IPS DF 6.9 (cell line): ENCODE measurements around the gene DSCAM.

ENCODE experiments used
- DNase-seq: peaks from one replicate; pipeline ENCODE4 v3.0.0-alpha.2; 2013; ENCODE audit warnings: low read depth, low spot score
- H3K27ac ChIP-seq: one replicate; pipeline ENCODE4 v1.5.1; 2013; ENCODE audit warnings: low read length, control low read depth
- H3K27me3 ChIP-seq: 2 replicates; pipeline ENCODE4 v1.6.1; 2013; ENCODE audit warnings: mild to moderate bottlenecking, low read length; ENCODE audit not compliant: control insufficient read depth, insufficient read depth
- H3K36me3 ChIP-seq: 2 replicates; pipeline ENCODE4 v1.6.1; 2013; ENCODE audit warnings: low read length; ENCODE audit not compliant: control insufficient read depth, insufficient read depth
- H3K4me1 ChIP-seq: 2 replicates; pipeline ENCODE4 v1.6.1; 2013; ENCODE audit warnings: low read length; ENCODE audit not compliant: control insufficient read depth, insufficient read depth
- H3K4me3 ChIP-seq: 2 replicates; pipeline ENCODE4 v1.5.1; 2013; ENCODE audit warnings: mild to moderate bottlenecking, low read length
- H3K9me3 ChIP-seq: 2 replicates; pipeline ENCODE4 v1.6.1; 2013; ENCODE audit warnings: low read length, inconsistent platforms; ENCODE audit not compliant: control insufficient read depth, insufficient read depth
- WGBS: extraction: QIAGEN DNeasy Blood & Tissue Kit; methylation state at CpG from one replicate; pipeline ENCODE4 v1.1.7; 2013; ENCODE audit warnings: mixed read lengths, missing lambda C conversion rate; ENCODE audit not compliant: insufficient read length, insufficient coverage; 5-methylcytosine and 5-hydroxymethylcytosine counted together

Gene DSCAM

GRCh38 chr21:40563900-40564299 lies 283.1 kb downstream of the DSCAM start:
- no CpG with 5 or more reads among the region's 4 CpGs for whole genome bisulfite sequencing

DNA sequence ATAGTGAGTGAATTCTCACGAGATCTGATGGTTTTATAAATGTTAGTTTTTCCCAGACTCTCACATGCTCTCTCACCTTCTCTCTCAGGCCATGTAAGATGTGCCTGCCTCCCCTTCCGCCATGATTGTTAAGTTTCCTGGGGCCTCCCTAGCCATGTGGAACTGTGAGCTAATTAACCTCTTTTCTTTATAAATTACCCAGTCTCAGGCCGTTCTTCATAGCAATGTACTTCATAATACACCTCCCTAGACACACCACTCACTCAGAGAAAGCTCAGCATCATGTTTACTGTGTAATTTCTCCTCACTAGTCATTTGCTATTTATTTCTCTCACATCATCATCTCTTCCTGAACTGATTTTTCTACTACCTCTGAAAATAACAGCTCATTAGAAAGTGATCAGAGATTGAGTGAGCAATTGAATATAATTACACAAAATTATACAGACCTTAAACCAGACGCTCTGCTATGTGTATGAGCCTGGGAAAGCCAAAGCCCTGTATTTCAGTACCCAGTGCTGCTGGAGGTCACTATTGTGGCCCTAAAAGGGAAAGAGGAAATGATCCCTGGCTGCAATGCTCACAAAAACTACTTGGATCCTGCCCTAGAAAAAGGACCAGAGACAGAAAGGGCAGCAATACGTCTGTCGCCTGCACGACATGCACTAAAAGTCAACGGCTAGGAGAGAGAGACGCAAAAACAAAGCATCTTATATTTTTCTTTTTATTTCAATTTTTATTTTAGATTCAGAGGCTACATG lies 284.5 kb downstream of the DSCAM start:
- no peak overlapping the region for H3K4me3 ChIP-seq
- H3K9me3 ChIP-seq, result peaks cover 7% of the 10 kb centered on the region
- no peaks in the 10 kb centered on the region for H3K27me3 ChIP-seq
- WGBS, result no CpG with 5 or more reads among the region's 9 CpGs
- H3K36me3 ChIP-seq, result no peaks in the 10 kb centered on the region
- no peak overlapping the region for H3K27ac ChIP-seq
- no peak for DNase-seq
- no peaks in the 10 kb centered on the region for H3K4me1 ChIP-seq

More at GRCh38 chr21:40563900-40564299, 283.1 kb downstream of the DSCAM start:
- Histone ChIP-seq H3K27me3 (no peaks in the 10 kb centered on the region), H3K27ac (no peak overlapping the region), H3K36me3 (no peaks in the 10 kb centered on the region), H3K4me1 (no peaks in the 10 kb centered on the region), H3K4me3 (no peak overlapping the region), H3K9me3 (peaks cover 9% of the 10 kb centered on the region)
- no peak for DNase-seq

DNA sequence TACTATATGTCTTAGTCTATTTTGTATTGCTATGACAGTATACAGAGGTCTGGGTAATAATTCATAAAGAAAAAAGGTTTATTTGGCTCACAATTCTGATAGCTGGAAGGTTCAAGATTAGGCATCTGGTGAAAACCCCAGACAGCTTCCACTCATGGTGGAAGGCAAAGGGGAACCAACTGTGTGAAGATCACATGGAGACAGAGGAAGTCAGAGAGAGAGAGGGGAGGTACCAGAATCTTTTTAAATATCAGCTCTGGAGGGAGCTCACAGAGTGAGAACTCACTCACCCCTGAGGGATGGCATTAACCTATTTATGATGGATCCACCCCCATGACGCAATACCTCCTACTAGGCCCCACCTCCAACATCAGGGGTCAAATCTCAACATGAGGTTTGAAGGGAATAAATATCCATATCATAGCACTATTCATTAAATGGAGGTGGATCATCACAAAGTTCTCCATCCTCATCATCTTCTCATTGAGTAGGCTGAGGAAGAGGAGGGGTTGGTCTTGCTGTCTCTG lies 290.5 kb downstream of the DSCAM start:
- DNase-seq, result no peak
- Histone ChIP-seq H3K36me3 (no peaks in the 10 kb centered on the region), H3K4me3 (no peak overlapping the region), H3K9me3 (peaks cover 1% of the 10 kb centered on the region), H3K4me1 (no peaks in the 10 kb centered on the region), H3K27ac (no peak overlapping the region), H3K27me3 (no peaks in the 10 kb centered on the region)
- no CpG with 5 or more reads among the region's 1 CpG for WGBS

DNA sequence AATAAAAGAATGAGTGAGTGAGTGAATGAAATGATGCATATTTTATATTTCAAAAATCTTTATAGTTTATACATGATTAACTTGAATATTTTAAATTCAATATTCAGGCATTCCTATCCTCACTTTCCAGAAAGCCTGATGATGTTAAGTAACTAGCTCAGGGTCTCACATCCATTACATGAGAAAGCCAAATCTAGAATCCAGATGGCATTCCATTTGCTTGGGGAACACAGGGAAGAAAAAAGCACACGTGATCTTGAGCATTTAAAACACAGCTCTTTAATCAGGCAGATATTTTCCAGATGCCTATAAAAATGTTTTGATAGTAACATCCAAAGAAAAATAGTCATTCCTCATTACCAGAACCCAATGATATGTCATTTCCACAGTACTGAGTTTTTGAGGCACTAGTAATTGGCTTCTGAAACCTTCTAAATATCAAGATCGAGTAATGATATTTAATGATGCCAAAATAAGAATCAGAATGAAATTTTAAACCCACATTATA lies 291.9 kb downstream of the DSCAM start:
- Histone ChIP-seq H3K9me3 (peaks cover 1% of the 10 kb centered on the region), H3K27ac (no peak overlapping the region), H3K4me1 (no peaks in the 10 kb centered on the region), H3K36me3 (no peaks in the 10 kb centered on the region), H3K4me3 (no peak overlapping the region), H3K27me3 (no peaks in the 10 kb centered on the region)
- no CpG with 5 or more reads among the region's 2 CpGs for WGBS
- no peak for DNase-seq

GRCh38 chr21:40553781-40554180 lies 293.2 kb downstream of the DSCAM start:
- H3K4me3 ChIP-seq, result no peak overlapping the region
- no CpG with 5 or more reads among the region's 3 CpGs for WGBS
- no peaks in the 10 kb centered on the region for H3K36me3 ChIP-seq
- H3K4me1 ChIP-seq, result no peaks in the 10 kb centered on the region
- peaks cover 1% of the 10 kb centered on the region; the same call in 1 of the 2 replicates for H3K9me3 ChIP-seq
- no peak for DNase-seq
- no peaks in the 10 kb centered on the region for H3K27me3 ChIP-seq
- H3K27ac ChIP-seq, result no peak overlapping the region

GRCh38 chr21:40547906-40548513 lies 298.9 kb downstream of the DSCAM start:
- WGBS, result no CpG with 5 or more reads among the region's 18 CpGs
- Histone ChIP-seq H3K9me3 (peaks cover 11% of the 10 kb centered on the region), H3K4me1 (no peaks in the 10 kb centered on the region), H3K27me3 (no peaks in the 10 kb centered on the region), H3K27ac (no peak overlapping the region), H3K4me3 (no peak overlapping the region), H3K36me3 (no peaks in the 10 kb centered on the region)
- DNase-seq, result no peak

DNA sequence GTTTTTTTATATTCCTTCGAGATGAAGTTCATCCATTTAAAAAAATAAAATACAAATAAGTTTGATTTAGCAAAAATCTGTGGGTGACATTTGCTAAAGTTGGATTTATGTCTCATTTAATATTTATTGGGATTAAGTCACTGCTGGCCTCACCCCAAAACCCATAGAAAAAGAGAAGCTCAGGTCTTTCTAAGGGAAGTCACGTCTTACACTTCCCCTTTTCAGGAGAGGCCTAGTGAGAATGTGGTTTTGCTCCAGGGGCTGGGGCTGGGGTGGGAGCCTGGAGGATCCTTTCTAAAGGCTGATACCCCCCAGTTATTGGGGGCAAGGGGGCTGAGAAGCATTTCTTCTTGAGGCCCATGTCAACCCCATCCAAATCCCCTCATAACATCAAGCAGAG lies 300.3 kb downstream of the DSCAM start:
- no peaks in the 10 kb centered on the region for H3K4me1 ChIP-seq
- peaks cover 11% of the 10 kb centered on the region for H3K9me3 ChIP-seq
- DNase-seq, result no peak
- H3K4me3 ChIP-seq, result no peak overlapping the region
- no CpG with 5 or more reads among the region's 2 CpGs for WGBS
- H3K27me3 ChIP-seq, result no peaks in the 10 kb centered on the region
- H3K36me3 ChIP-seq, result no peaks in the 10 kb centered on the region
- no peak overlapping the region for H3K27ac ChIP-seq

DNA sequence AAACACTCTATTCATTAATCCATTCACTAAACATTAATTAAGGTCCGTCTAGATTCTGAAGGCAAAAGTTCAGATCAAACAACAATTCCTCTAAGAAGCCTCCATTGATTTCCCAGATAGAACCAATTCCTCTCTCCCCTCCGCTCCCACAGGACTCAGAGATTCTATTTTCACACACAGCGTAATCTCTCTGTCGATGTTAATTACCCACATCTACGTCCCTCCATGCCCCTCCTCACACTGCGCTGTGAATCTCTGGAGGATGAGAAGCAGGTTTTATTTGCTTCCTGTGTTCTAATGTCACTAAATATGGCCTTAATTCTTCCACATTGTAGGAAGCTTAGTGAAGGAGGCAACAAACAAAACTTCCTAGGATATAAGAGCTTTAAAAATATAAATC lies 306.7 kb downstream of the DSCAM start:
- Histone ChIP-seq H3K4me3 (no peak overlapping the region), H3K27me3 (no peaks in the 10 kb centered on the region), H3K36me3 (no peaks in the 10 kb centered on the region), H3K4me1 (no peaks in the 10 kb centered on the region), H3K9me3 (peaks cover 2% of the 10 kb centered on the region; the same call in 1 of the 2 replicates), H3K27ac (no peak overlapping the region)
- WGBS, result no CpG with 5 or more reads among the region's 6 CpGs
- DNase-seq, result no peak

GRCh38 chr21:40534886-40535285 lies 312.1 kb downstream of the DSCAM start:
- no peak for DNase-seq
- Histone ChIP-seq H3K36me3 (no peaks in the 10 kb centered on the region), H3K27ac (no peak overlapping the region), H3K4me3 (no peak overlapping the region), H3K27me3 (no peaks in the 10 kb centered on the region), H3K9me3 (peaks cover 11% of the 10 kb centered on the region), H3K4me1 (no peaks in the 10 kb centered on the region)
- no CpG with 5 or more reads among the region's 1 CpG for WGBS

DNA sequence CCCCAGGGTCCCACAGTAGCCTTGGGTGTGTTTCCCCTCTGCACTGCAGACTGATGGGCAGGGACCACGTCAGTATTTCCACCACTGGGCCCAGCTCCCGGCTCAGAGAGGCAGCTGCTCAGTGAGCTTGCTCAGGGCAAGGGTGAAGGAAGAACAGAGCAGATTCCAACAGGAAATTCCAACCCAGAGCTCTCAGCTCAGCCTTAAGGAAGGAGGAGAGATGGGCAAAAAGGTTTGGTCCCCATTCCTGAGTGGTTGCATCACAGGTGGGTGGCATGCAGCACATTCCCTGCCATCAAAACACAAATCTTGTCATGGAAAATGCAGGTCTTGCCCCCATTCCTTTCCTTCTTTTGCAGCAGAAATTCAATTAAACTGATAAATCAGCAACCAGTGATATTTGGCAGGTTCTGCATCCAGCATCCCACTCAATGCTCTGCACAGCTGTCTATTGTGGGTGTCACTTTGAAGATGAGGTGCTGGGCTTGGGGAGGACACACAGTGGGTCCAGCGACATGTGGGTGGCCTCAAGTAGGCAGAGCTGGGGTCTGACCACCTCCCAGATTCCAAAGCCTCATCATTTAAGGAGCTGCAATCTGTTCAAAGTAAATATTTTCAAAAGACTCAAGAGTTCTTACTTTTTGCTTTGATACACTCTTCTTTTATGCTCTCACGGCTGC lies 315.4 kb downstream of the DSCAM start:
- DNase-seq, result no peak
- Histone ChIP-seq H3K4me3 (no peak overlapping the region), H3K27ac (no peak overlapping the region), H3K9me3 (peaks cover 17% of the 10 kb centered on the region), H3K4me1 (no peaks in the 10 kb centered on the region; the same call in 1 of the 2 replicates), H3K36me3 (no peaks in the 10 kb centered on the region), H3K27me3 (no peaks in the 10 kb centered on the region)
- WGBS, result no CpG with 5 or more reads among the region's 4 CpGs
